Activated CD8-positive, alpha-beta memory T cell treated with anti-CD3 and anti-CD28 coated beads, Interleukin-2, amount 50 U/mL, for 24 hours (primary cell): ENCODE results near the gene FBXL19.
"Not testable (repeated sequence)": the region's sequence is repeated elsewhere in the genome, so short reads cannot be mapped to it uniquely, and the experiment has no call there.

Experiments
- DNase-seq: peaks from one replicate; pipeline ENCODE4 v3.0.0-alpha.2; 2020; ENCODE audit errors: extremely low read depth

FBXL19 gene

GRCh38 chr16:30922960-30923535 is 324 bp upstream of the FBXL19 start:
- peak; percentile 92 for DNase-seq

- DNase-seq = no peak
Measured at GRCh38 chr16:30924076-30924912, 922 bp downstream of the FBXL19 start.

GRCh38 chr16:30924913-30925631 is 1.7 kb downstream of the FBXL19 start:
- DNase-seq = no peak

GRCh38 chr16:30925632-30925987 is 2.2 kb downstream of the FBXL19 start:
- DNase-seq = no peak

- no peak for DNase-seq
Measured at GRCh38 chr16:30925995-30926811, 2.8 kb downstream of the FBXL19 start.

- no peak for DNase-seq
Measured at GRCh38 chr16:30926937-30927788, 3.8 kb downstream of the FBXL19 start.

- DNase-seq = no peak
Measured at GRCh38 chr16:30927789-30928378, 4.5 kb downstream of the FBXL19 start.

- no peak for DNase-seq
Measured at GRCh38 chr16:30928390-30928789, 5.0 kb downstream of the FBXL19 start.

- DNase-seq = no peak
Measured at GRCh38 chr16:30929167-30929566, 5.8 kb downstream of the FBXL19 start.

GRCh38 chr16:30930160-30930571 is 6.8 kb downstream of the FBXL19 start:
- no peak for DNase-seq

GRCh38 chr16:30931068-30931650 is 7.8 kb downstream of the FBXL19 start:
- DNase-seq = no peak

- no peak for DNase-seq
Measured at GRCh38 chr16:30934827-30935557, 11.6 kb downstream of the FBXL19 start.

- DNase-seq = no peak
Measured at GRCh38 chr16:30937692-30938091, 14.3 kb downstream of the FBXL19 start.

- not testable (repeated sequence) for DNase-seq
Measured at GRCh38 chr16:30939571-30939970, 16.2 kb downstream of the FBXL19 start.

GRCh38 chr16:30941600-30942425 is 18.4 kb downstream of the FBXL19 start:
- DNase-seq = no peak

GRCh38 chr16:30942426-30942806 is 19.0 kb downstream of the FBXL19 start:
- DNase-seq = no peak

GRCh38 chr16:30944352-30944751 is 21.0 kb downstream of the FBXL19 start:
- DNase-seq = no peak

- DNase-seq = no peak
Measured at GRCh38 chr16:30946671-30947540, 23.5 kb downstream of the FBXL19 start.
